GM12873 (cell line): ENCODE results near the gene CHURC1.

Experiments
- CTCF ChIP-seq: IDR thresholded peaks from 2 replicates; pipeline ENCODE4 v1.5.1; 2012; ENCODE audit warnings: low read depth, mild to moderate bottlenecking, moderate library complexity, low read length, control low read depth; ENCODE audit not compliant: insufficient read depth; ENCODE audit errors: missing control alignments

CHURC1 gene

GRCh38 chr14:64952598-64953309 is 38.5 kb downstream of the CHURC1 start:
- peak; percentile 49 for TF ChIP-seq CTCF

- no peak for TF ChIP-seq CTCF
Measured at GRCh38 chr14:64953310-64953654, 39.0 kb downstream of the CHURC1 start.

GRCh38 chr14:64953661-64954060 is 39.4 kb downstream of the CHURC1 start:
- TF ChIP-seq CTCF: no peak

- TF ChIP-seq CTCF: no peak
Measured at GRCh38 chr14:64954491-64955240, 40.4 kb downstream of the CHURC1 start.

- no peak for TF ChIP-seq CTCF
Measured at GRCh38 chr14:64955297-64955696, 41.0 kb downstream of the CHURC1 start.

GRCh38 chr14:64956697-64957406 is 42.6 kb downstream of the CHURC1 start:
- TF ChIP-seq CTCF: no peak

- no peak for TF ChIP-seq CTCF
Measured at GRCh38 chr14:64958201-64958600, 43.9 kb downstream of the CHURC1 start.
